ENCODE measurements around the gene FER1L5. TPM values are rescaled to one million over a fixed set of nuclear protein-coding genes. Genes with fewer than 3 reads are reported as not detected.
A peak's percentile ranks its signal among the peaks of the same experiment; 100 is the strongest.

Gene FER1L5
- total RNA-seq, 4 donors from 2014 or later, result under 0.01 TPM; not detected in 3

- H3K4me3 ChIP-seq, result no peak overlapping the region
- WGBS, result 60% methylated on average over 8 of the region's 8 CpGs
- intact Hi-C loops (cut with DNase I), result loop anchor here (5.0 kb wide), 1 partner anchor 98 kb away; the partner anchor contains the start of gene KANSL3
- no peaks in the 10 kb centered on the region for H3K9me3 ChIP-seq
- peaks cover 31 to 57% (median 46%) of the 10 kb centered on the region in 4 donors for H3K4me1 ChIP-seq
- H3K27me3 ChIP-seq, result no peaks in the 10 kb centered on the region
- TF ChIP-seq CTCF (IDR thresholded peaks at IDR 0.05) (no peak), POLR2A (IDR thresholded peaks at IDR 0.05; ENCODE audit: low read depth) (no peak), POLR2AphosphoS5 (IDR thresholded peaks at IDR 0.05) (no peak), EP300 (IDR thresholded peaks at IDR 0.05) (no peak)
- peaks cover 28 to 50% (median 43%) of the 10 kb centered on the region in 4 donors for H3K36me3 ChIP-seq
- peak overlapping the region; percentile 41 to 73 (median 50) for H3K27ac ChIP-seq (replicated peaks in 1 of 4)
- no peak for DNase-seq (ENCODE audit: extremely low spot score)
Observed at GRCh38 chr2:96734880-96735583, 92.5 kb downstream of the FER1L5 start.

GRCh38 chr2:96737251-96737650 is 94.7 kb downstream of the FER1L5 start:
- H3K4me1 ChIP-seq, result peaks cover 31 to 64% (median 51%) of the 10 kb centered on the region in 4 donors
- no peaks in the 10 kb centered on the region for H3K9me3 ChIP-seq
- 72% methylated on average over 2 of the region's 2 CpGs for WGBS
- no peaks in the 10 kb centered on the region for H3K27me3 ChIP-seq
- no peak overlapping the region for H3K4me3 ChIP-seq
- TF ChIP-seq CTCF (IDR thresholded peaks at IDR 0.05) (no peak), EP300 (IDR thresholded peaks at IDR 0.05) (no peak), POLR2AphosphoS5 (IDR thresholded peaks at IDR 0.05) (no peak), POLR2A (IDR thresholded peaks at IDR 0.05; ENCODE audit: low read depth) (no peak)
- peaks cover 15 to 27% (median 21%) of the 10 kb centered on the region in 4 donors for H3K36me3 ChIP-seq
- DNase-seq (ENCODE audit: extremely low spot score), result no peak
- intact Hi-C loops (cut with DNase I), result loop anchor here (5.0 kb wide), 1 partner anchor 100 kb away; the partner anchor contains the start of gene KANSL3
- no peak overlapping the region for H3K27ac ChIP-seq (replicated peaks in 1 of 4)

- no peak for DNase-seq (ENCODE audit: extremely low spot score)
- intact Hi-C loops (cut with DNase I), result loop anchor here (5.0 kb wide), 1 partner anchor 101 kb away; the partner anchor contains the start of gene KANSL3
- 68% methylated on average over 2 of the region's 2 CpGs for WGBS
- H3K9me3 ChIP-seq, result no peaks in the 10 kb centered on the region
- no peak overlapping the region for H3K4me3 ChIP-seq
- H3K36me3 ChIP-seq, result peaks cover 12 to 22% (median 16%) of the 10 kb centered on the region in 4 donors
- TF ChIP-seq POLR2A (IDR thresholded peaks at IDR 0.05; ENCODE audit: low read depth) (no peak), CTCF (IDR thresholded peaks at IDR 0.05) (no peak), EP300 (IDR thresholded peaks at IDR 0.05) (no peak)
- H3K27ac ChIP-seq (replicated peaks in 1 of 4), result no peak overlapping the region
- no peaks in the 10 kb centered on the region for H3K27me3 ChIP-seq
- H3K4me1 ChIP-seq, result peaks cover 31 to 64% (median 51%) of the 10 kb centered on the region in 4 donors
Observed at GRCh38 chr2:96737831-96738230, 95.3 kb downstream of the FER1L5 start.

- Histone ChIP-seq H3K27ac (replicated peaks in 1 of 4) (peak overlapping the region; percentile 75 to 86 (median 81)), H3K27me3 (no peaks in the 10 kb centered on the region), H3K4me3 (peak overlapping the region; percentile 73 to 93 (median 84)), H3K4me1 (peaks cover 31 to 62% (median 50%) of the 10 kb centered on the region in 4 donors), H3K9me3 (no peaks in the 10 kb centered on the region), H3K36me3 (peaks cover 1 to 8% (median 2%) of the 10 kb centered on the region in 4 donors)
- no peak for DNase-seq (ENCODE audit: extremely low spot score)
- intact Hi-C loops (cut with DNase I), result loop anchor here (5.0 kb wide), 1 partner anchor 102 kb away; the partner anchor contains the start of gene KANSL3
- TF ChIP-seq EP300 (IDR thresholded peaks at IDR 0.05) (no peak), POLR2A (IDR thresholded peaks at IDR 0.05; ENCODE audit: low read depth) (no peak), CTCF (IDR thresholded peaks at IDR 0.05) (no peak), POLR2AphosphoS5 (IDR thresholded peaks at IDR 0.05) (no peak)
- 20% methylated on average over 4 of the region's 4 CpGs for WGBS
Observed at GRCh38 chr2:96739076-96739632, 96.6 kb downstream of the FER1L5 start.

Measured in esophagus muscularis mucosa (tissue), 4 donors.